Measurements from ENCODE around the gene CPE.

Gene CPE

DNA sequence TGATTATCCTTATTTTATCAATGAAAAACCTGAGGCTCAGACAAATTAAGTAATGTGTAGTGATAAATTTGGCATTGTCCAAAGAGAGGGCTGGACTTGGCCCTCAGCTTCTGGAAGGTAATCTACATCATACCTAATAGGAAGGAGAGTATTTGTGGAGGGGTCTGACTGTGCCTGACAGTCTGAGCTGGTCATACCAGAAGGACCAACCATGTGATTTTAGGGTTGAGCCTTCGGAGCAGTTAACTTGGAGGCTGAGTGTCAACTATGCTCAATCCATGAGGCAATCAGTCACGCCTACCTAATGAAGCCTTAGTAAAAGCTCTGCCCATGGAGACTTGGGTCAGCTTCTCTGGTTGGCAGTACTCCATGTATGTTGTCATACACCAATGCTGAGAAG is 136.4 kb downstream of the CPE start:
- no peak for DNase-seq

DNA sequence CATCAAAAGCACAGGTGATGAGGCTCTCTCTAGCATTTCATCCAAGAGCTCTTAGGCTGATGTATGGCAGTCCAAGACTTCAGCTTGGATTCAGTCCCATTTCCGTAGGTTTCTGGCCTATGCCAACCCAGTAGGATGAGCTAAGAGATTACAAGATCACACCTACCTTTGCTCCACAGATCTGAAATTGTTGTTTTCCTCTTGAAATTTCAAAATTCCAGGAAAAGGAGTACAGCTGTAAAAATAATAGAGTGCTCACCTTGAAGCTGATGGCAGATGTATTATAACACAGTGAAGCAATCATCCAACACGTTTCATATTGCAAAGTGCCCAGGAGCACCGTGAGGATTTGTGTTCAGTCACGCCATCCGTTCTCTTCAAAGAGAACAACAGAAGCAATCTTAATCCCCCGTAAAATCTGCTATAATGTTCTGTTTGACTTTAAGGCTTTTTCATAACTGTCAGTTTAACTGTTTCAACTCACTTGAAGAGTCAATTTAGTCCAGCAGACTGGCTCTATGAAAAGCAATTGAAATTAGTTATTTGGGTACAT is 137.5 kb downstream of the CPE start:
- no peak for DNase-seq

DNA sequence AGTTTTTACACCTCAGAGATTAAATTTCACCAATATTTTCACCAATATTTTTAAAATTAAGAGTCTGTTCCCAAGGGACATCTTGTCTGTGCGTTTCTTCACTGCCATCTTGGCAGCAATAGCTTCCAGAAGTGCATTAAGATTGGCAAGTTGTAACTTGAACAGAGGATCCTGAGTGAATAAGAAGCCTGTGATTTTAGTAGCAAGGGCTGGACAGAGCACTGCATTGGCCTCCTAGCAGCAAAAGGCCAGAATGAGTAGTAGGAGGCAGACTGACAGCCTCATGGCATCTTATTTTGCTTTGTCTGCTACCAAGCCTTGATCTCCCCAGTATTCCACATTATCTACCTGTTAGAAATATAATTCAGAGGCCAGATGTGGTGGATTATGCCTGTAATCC is 138.4 kb downstream of the CPE start:
- DNase-seq: no peak

DNA sequence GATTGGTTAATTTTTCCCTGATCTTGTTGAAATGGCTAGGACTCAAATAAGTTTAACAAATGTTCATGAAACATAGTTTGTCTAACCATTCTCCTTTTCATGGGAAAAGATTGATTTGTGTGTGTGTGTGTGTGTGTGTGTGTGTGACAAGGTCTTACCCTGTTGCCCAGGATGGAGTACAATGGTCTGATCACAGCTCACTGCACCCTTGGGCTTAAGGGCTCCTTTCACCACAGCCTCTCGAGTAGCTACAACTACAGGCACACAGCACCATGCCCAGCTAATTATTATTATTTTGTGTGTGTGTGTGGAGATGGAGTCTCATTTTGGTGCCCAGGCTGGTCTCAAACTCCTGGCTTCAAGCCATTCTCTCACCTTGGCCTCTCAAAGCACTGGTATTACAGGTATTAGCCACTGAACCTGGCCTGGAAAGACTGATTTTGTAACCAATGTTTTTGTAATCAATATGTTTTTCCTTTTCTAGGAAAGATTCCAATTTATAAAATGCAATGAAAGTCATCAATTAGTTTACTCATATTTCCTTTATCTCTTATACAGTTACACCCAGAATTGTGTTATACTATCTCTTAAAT is 139.3 kb downstream of the CPE start:
- DNase-seq: no peak

DNA sequence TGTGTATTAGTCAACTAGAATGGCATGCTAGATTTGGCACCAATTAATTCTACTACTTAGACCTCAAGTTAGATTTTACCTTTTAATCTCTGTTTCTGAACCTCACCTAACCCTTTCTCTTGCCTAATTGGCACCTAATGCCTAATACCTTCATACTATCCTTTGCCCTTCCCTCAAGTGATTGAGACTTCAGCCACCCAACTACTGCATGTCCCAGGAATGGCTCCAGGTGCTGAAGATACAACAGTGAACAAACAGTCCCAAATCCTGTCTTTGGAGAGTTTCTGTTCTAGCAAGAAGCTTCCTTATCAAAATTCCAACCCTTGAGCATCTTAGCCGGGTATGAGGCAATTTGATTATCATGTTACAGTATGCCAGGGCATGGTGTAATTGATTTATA is 139.9 kb downstream of the CPE start:
- DNase-seq: no peak

DNA sequence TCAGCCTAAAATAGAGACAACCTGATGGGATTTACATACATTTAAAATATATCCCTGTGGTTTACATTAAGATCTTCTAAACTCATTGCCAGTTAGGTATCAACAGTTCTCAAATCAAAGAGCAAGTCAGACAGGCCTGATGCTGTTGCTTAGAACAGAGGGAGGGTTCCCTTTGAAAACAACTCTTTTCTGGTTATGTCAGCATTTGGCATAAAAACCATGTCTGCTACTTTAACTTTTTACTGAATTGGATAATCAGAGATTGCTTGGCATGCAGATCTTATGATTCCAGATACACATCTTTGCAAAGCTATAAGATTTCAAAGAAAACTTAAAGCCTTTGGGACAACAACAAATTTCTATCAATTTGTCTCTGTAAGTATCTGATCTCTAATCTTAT is 140.8 kb downstream of the CPE start:
- DNase-seq: no peak

GRCh38 chr4:165520086-165520485 is 141.3 kb downstream of the CPE start:
- DNase-seq: no peak

GRCh38 chr4:165522050-165522449 is 143.2 kb downstream of the CPE start:
- DNase-seq: no peak

DNA sequence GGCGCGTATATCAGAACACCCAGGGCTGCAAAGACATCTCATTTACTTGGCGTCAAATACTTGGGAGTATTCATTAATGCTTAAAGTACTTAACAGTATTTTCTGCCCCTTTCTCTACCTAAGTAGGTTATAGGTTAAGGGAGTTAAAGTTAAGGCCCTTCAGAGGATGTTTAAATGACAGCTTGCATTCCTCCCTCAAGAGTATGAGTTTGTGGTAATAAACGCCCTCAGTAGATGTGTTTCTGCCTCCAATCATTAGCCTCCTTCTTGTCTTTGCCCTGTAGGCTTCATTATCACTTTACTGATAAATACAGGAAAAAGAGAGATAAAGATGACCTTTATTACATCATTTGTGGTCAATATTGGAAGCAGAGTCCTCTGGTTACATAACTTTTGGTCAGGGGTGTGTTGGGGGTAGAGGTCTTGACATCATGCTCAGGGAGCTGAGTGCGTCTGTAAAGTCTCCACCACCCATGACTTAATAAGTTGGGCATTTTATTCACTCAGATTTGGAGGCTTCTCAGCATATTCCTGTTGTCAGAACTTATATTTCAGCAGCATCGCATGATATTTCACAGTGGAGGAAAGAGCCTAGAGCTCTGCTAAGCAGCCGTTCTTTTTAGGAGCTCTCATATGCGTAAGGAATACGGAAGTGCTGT is 145.9 kb downstream of the CPE start:
- DNase-seq: no peak

- no peak for DNase-seq
Measured at GRCh38 chr4:165532976-165533375, 154.2 kb downstream of the CPE start.

DNA sequence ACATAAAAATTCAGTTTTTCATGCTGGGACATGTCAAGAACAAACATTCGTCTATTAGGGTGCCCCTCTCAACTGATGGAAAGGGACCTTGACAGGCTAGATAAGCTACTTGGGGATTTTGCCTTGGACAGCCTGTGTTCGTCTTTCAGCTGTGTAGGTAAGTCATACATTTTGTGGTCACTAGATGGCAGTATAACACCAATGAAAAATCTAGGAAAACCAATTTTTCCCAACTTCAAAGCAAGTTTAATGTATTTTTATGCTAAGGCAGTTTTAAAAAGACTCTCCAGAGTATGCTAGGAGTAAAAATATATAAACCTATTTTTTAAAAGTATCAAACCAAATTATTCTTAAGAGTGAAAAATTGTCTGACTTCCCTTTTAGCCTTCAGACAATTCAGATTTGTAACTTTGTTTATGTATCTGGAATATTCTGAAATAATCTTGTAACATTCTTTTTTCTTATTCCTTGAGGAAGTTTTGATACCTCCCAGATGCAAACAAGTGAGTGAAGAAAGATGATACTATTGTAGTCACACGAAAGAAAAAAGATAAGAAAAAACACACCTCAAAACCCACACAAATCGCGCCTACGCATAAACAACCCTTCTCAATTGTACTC is 158.3 kb downstream of the CPE start:
- no peak for DNase-seq

DNA sequence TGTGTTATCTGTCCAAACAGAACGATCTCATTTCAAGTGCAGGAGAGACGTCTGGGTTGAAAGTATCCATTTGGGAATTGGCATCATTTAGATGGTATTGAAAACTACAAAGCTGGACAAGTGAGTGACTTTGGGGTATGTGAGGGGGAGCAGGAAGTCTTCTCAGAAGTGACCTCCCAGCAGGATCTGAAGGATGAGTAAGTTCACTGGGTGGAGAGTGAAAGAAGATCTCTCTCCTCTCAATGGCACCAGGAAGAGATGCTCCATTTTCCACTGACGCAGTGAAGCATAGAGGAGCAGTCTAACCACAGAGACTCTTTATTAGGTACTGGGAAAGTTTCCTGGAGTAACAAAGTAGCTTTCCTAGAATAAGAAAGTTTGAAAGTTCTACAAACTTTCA is 161.0 kb downstream of the CPE start:
- DNase-seq: no peak

- no peak for DNase-seq
Measured at GRCh38 chr4:165540206-165540830, 161.5 kb downstream of the CPE start.

- DNase-seq: no peak
Measured at GRCh38 chr4:165541851-165542459, 163.1 kb downstream of the CPE start.

DNA sequence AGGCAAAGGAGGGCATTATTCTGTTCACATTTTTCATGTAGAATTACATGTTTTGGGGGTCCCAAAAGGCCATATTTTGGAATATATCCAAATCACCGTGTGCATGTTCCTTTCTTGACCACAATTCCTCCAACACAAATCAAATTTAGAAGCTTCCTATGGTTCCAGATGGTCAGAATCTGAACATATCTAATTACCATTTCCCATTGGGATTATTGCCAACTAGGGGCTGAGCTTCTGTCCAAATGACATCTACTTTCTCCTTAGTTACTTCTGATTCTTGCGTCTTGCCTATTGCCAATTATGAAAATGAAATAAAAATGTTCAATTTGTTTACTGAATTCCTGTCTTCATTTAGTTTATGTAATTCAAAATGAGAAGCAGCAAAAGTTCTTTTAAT is 163.7 kb downstream of the CPE start:
- DNase-seq: no peak

Measured in stimulated activated CD4-positive, alpha-beta T cell treated with anti-CD3 and anti-CD28 coated beads, Interleukin-12 subunit alpha, Interleukin-12 subunit beta, amount 100 ng/mL, for 4 hours (primary cell).